ENCODE measurements around the gene SPATA32. TPM values are rescaled to one million over a fixed set of nuclear protein-coding genes. Genes with fewer than 3 reads are reported as not detected.

The SPATA32 gene
- total and polyA plus RNA-seq, 7 donors, result 0.11 TPM; not detected in 6

DNA sequence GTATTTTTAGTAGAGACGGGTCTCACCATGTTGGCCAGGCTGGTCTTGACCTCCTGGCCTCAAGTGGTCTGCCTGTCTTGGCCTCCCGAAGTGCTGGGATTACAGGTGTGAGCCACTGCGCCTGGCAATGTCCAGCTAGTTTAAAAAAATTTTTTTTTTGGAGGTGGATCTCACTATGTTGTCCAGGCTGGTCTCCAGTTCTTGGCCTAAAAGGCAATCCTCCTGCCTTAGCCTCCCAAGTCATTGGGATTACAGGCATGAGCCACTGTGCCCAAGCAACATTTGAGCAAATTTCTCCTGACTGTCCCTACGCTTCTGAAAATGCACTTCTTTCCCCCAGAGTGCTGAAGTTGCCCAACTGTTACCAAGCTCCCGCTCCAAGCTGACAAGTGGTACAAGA is 46.9 kb upstream of the SPATA32 start:
- TF ChIP-seq, protein P1, sequence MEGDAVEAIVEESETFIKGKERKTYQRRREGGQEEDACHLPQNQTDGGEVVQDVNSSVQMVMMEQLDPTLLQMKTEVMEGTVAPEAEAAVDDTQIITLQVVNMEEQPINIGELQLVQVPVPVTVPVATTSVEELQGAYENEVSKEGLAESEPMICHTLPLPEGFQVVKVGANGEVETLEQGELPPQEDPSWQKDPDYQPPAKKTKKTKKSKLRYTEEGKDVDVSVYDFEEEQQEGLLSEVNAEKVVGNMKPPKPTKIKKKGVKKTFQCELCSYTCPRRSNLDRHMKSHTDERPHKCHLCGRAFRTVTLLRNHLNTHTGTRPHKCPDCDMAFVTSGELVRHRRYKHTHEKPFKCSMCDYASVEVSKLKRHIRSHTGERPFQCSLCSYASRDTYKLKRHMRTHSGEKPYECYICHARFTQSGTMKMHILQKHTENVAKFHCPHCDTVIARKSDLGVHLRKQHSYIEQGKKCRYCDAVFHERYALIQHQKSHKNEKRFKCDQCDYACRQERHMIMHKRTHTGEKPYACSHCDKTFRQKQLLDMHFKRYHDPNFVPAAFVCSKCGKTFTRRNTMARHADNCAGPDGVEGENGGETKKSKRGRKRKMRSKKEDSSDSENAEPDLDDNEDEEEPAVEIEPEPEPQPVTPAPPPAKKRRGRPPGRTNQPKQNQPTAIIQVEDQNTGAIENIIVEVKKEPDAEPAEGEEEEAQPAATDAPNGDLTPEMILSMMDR (IDR thresholded peaks at IDR 0.05), result no peak
- H3K36me3 ChIP-seq (ENCODE audit: insufficient read depth in 1 of 2, low read depth in 1 of 2), result peaks cover 0 to 5% of the 10 kb centered on the region in 2 donors
- no peaks in the 10 kb centered on the region for H3K9me3 ChIP-seq
- peaks cover 91% of the 10 kb centered on the region for H3K4me1 ChIP-seq
- intact Hi-C loops (cut with DNase I), result no loop called here
- no peak for ATAC-seq
- no peaks in the 10 kb centered on the region for H3K27me3 ChIP-seq (ENCODE audit: insufficient read depth in 3 of 3, low read length in 2 of 3)
- WGBS, 3 donors, result 93 to 99% (median 94%) methylated on average over 5 of the region's 5 CpGs
- DNase-seq, result no peak
- H3K4me3 ChIP-seq, result no peak overlapping the region
- H3K27ac ChIP-seq, result peak overlapping the region; percentile 94

DNA sequence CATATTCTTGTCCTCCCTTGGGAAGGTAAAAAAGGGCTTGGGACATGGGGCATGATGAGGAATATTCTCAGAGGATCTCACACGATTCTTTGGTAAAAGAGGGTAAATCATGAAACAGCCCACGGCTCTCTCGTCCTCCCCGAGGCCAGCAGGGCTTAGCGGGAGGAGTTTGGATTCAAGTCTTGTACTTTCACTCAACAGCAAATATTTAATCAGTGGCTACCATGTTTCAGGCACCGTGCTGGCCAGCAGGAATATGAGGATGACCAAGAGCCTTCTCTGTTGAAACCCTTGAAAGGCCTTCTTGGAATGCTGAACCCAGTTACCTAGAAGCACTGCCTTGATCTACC is 46.1 kb upstream of the SPATA32 start:
- TF ChIP-seq, protein P1 (IDR thresholded peaks at IDR 0.05), result no peak
- intact Hi-C loops (cut with DNase I), result no loop called here
- H3K4me3 ChIP-seq, result no peak overlapping the region
- ATAC-seq (no peak), DNase-seq (no peak)
- no peaks in the 10 kb centered on the region for H3K27me3 ChIP-seq (ENCODE audit: insufficient read depth in 3 of 3, low read length in 2 of 3)
- H3K9me3 ChIP-seq, result no peaks in the 10 kb centered on the region
- H3K36me3 ChIP-seq (ENCODE audit: insufficient read depth in 1 of 2, low read depth in 1 of 2), result peaks cover 0 to 5% of the 10 kb centered on the region in 2 donors
- H3K4me1 ChIP-seq, result peaks cover 88% of the 10 kb centered on the region
- WGBS, 3 donors, result 35 to 70% (median 49%) methylated on average over 6 of the region's 6 CpGs
- peak overlapping the region; percentile 96 for H3K27ac ChIP-seq

DNA sequence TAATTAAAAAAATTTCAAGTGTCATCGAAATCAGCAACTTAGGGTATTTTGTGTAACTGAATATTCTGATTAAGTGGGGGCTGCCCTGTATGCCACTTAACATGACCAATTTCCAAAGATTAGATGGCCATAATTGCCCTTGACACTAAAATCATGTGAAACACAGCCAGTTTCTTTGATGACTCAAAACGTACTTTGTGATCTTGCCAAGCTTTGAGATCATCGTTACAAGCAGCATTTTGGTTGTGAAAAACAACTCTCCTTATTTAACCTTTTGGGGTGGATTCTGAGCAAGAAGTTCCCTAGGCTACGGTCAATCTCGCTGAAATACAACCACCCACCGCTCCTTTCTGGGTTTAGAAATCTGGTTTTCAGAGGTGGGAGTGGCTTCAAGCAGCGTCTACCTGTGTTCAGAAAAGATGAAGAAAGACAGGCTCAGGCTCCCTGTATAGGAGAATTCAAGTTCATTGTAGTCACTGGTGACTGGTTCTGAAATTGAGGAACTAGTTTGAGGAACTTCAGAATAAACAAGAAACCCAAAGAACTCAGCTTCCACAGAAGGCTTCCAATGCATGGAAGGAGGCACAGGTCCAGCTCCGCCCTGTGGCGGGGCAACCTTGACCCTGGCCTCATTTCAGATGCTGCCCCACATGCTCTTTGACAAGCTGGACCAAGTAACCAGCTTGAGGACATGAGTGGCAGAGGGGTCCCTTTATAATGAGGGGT is 45.6 kb upstream of the SPATA32 start:
- Histone ChIP-seq H3K27ac (peak overlapping the region; percentile 96), H3K36me3 (ENCODE audit: insufficient read depth in 1 of 2, low read depth in 1 of 2) (peaks cover 0 to 5% of the 10 kb centered on the region in 2 donors), H3K27me3 (ENCODE audit: insufficient read depth in 3 of 3, low read length in 2 of 3) (no peaks in the 10 kb centered on the region), H3K4me1 (peaks cover 87% of the 10 kb centered on the region), H3K9me3 (no peaks in the 10 kb centered on the region), H3K4me3 (no peak overlapping the region)
- DNase-seq, result no peak
- 29 to 54% (median 32%) methylated on average over 9 of the region's 9 CpGs for WGBS, 3 donors
- intact Hi-C loops (cut with DNase I), result no loop called here
- TF ChIP-seq, protein P1 (IDR thresholded peaks at IDR 0.05), result no peak
- ATAC-seq, result no peak

DNA sequence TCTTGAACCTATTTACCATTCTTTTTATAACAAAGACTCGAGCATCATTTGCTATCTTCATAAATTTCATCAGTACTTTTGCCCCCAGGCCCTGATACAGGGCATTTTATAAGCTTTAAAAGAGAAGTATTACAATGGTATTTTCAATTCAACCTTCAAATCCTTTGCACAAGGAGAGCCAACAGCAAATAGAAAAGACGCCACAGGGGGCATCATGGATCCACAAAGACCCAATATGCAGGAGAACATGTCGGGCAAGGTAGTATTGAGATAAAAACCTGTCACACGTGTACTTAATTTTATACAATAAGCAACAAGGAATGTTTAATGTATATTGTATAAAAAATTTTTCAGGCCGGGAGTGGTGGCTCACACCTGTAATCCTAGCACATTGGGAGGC is 44.7 kb upstream of the SPATA32 start:
- WGBS, 3 donors, result 56 to 76% (median 62%) methylated on average over 5 of the region's 5 CpGs
- Histone ChIP-seq H3K36me3 (ENCODE audit: insufficient read depth in 1 of 2, low read depth in 1 of 2) (peaks cover 0 to 5% of the 10 kb centered on the region in 2 donors), H3K9me3 (no peaks in the 10 kb centered on the region), H3K4me1 (peaks cover 87% of the 10 kb centered on the region), H3K4me3 (peak overlapping the region; percentile 20), H3K27me3 (ENCODE audit: insufficient read depth in 3 of 3, low read length in 2 of 3) (no peaks in the 10 kb centered on the region), H3K27ac (peak overlapping the region; percentile 96)
- intact Hi-C loops (cut with DNase I), result no loop called here
- TF ChIP-seq, protein P1 (IDR thresholded peaks at IDR 0.05), result no peak
- ATAC-seq, result no peak
- no peak for DNase-seq

DNA sequence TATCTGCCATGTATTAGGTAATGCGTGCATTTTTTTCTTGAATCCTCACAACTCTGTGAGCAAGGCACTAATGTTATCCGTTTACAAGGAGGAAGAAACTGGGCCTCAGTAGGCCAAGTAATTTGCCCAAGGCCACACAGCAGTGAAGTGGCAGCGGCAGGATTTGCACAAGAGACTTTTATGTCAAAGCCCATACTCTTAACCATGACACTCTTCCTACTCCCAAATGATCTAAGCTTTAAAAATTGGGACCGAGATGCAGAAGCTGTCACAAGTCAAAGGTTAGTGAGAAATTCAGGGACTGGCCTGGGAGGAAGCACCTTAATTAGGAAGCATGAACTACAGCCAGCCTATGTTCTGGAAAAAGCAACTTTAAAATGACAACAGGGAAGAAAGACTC is 44.2 kb upstream of the SPATA32 start:
- ATAC-seq, result no peak
- Histone ChIP-seq H3K9me3 (no peaks in the 10 kb centered on the region), H3K4me3 (peak overlapping the region; percentile 20), H3K27ac (peak overlapping the region; percentile 96), H3K4me1 (peaks cover 86% of the 10 kb centered on the region), H3K36me3 (ENCODE audit: insufficient read depth in 1 of 2, low read depth in 1 of 2) (peaks cover 0 to 5% of the 10 kb centered on the region in 2 donors), H3K27me3 (ENCODE audit: insufficient read depth in 3 of 3, low read length in 2 of 3) (no peaks in the 10 kb centered on the region)
- intact Hi-C loops (cut with DNase I), result no loop called here
- no peak for DNase-seq
- TF ChIP-seq, protein P1 (IDR thresholded peaks at IDR 0.05), result no peak
- WGBS, 3 donors, result 47 to 53% (median 51%) methylated on average over 4 of the region's 4 CpGs

All from psoas muscle (tissue), 8 donors.